ENCODE data around the gene MTRF1L. TPM values are rescaled to one million over a fixed set of nuclear protein-coding genes. Genes with fewer than 3 reads are reported as not detected.
"Not testable (repeated sequence)": the region's sequence is repeated elsewhere in the genome, so short reads cannot be mapped to it uniquely, and the experiment has no call there.

MTRF1L gene
- total RNA-seq, 2 donors from 2014 or later: 17.4 to 30.8 TPM

GRCh38 chr6:152979116-152979515 lies 23.4 kb downstream of the MTRF1L start:
- no peak for DNase-seq (ENCODE audit: low spot score)

GRCh38 chr6:152978058-152978457 lies 24.5 kb downstream of the MTRF1L start:
- no peak for DNase-seq (ENCODE audit: low spot score)
- intact Hi-C loops (cut with DNase I): no loop called here

More at GRCh38 chr6:152979116-152979515, 23.4 kb downstream of the MTRF1L start:
- intact Hi-C loops (cut with DNase I): no loop called here

DNA sequence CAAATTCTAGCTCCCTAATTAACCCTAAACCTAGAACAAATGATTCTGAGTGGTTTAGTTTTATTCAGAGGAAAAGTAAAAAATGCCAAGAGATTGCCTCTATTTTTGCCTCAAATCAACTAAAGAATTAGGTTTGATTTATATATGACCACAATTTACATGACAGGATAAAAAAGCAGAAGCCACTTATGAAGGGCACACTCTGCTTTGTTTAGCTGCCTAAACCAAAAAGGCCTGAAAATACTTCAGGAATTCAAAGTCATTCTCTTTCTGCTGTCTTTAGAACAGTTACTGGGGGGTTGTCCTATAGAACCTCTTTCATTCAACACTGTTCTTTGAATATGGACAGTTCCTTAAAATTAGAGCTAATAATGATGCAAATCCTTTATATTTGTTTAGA lies 25.0 kb downstream of the MTRF1L start:
- intact Hi-C loops (cut with DNase I): no loop called here
- DNase-seq (ENCODE audit: low spot score): no peak

GRCh38 chr6:152976749-152977148 lies 25.8 kb downstream of the MTRF1L start:
- intact Hi-C loops (cut with DNase I): no loop called here
- no peak for DNase-seq (ENCODE audit: low spot score)

DNA sequence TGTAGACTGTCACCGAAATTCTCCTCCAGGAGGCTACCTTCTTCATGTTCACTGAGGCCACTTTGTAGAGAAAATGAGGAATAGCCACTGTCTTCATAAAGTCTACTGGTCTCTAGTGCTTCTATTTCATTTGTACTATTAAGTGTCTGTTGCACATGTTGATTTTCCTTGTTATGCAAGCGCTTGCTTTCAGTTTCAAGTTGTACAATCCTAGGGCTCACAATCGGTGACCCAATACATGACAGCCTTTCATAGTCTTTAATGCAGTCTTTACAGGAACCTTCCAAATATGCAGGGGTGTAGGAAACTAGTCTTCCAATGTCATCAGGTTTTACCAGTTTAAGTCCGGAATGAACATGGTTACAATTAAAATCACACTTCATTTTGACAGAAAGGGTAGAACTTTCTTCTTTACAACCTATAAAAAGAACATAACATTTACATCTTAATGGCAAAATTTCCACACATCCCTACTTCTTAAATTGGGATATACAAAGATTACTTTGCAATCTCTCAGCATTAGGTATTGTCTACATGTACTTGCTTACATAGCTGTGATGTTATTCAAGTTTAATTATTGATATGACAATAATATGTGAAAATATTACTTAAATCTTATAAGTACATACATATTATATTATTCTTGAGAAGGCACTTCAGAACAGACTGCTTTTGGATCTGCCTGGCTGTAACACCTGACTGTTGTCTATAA lies 27.1 kb downstream of the MTRF1L start:
- no peak for DNase-seq (ENCODE audit: low spot score)
- intact Hi-C loops (cut with DNase I): no loop called here

- intact Hi-C loops (cut with DNase I): no loop called here
- DNase-seq (ENCODE audit: low spot score): no peak
These were observed 28.6 kb downstream of the MTRF1L start for GRCh38 chr6:152973916-152974315.

DNA sequence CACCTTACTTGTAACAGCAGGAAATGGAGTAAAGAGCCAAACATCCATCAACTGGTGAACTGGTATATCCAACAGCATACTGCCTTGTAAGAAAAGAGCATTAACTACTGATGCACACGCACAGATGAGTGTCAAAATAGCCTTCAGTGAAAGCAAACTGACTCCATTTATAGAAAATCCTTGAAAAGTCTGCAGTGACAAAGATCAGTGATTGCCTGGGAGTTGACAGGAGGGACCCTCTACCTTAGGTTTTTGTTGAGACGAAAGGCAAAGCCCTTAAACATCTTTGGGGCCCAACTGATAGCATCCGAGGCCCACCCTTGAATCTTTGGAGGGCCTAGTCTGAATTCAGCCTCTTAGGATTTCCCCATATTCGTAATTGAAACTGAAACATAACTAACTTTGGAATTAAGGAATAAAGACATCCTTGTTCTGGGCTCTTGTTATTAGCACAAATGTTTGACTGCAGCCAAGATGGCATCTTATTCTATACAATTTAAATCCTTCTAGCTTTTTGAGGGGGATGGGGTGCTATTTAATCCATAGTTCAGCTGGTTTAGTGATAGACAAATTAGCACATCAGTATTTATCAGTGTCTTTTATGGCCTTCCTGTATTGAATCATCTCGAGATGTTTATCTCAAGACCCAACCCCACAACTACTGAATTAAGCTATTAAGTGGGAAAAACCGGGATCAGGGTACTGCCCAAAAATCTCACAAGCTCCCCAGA lies 32.7 kb downstream of the MTRF1L start:
- intact Hi-C loops (cut with DNase I): no loop called here
- DNase-seq (ENCODE audit: low spot score): no peak

GRCh38 chr6:152966168-152966894 lies 36.2 kb downstream of the MTRF1L start:
- DNase-seq (ENCODE audit: low spot score); intact Hi-C loops (cut with DNase I): not testable (repeated sequence)

GRCh38 chr6:152959333-152959732 lies 43.2 kb downstream of the MTRF1L start:
- intact Hi-C loops (cut with DNase I): no loop called here
- DNase-seq (ENCODE audit: low spot score): no peak

GRCh38 chr6:152957796-152958195 lies 44.7 kb downstream of the MTRF1L start:
- no peak for DNase-seq (ENCODE audit: low spot score)
- intact Hi-C loops (cut with DNase I): no loop called here

- no peak for DNase-seq (ENCODE audit: low spot score)
- intact Hi-C loops (cut with DNase I): no loop called here
These were observed 48.1 kb downstream of the MTRF1L start for GRCh38 chr6:152954443-152954842.

GRCh38 chr6:152952866-152953509 lies 49.5 kb downstream of the MTRF1L start:
- no peak for DNase-seq (ENCODE audit: low spot score)
- intact Hi-C loops (cut with DNase I): no loop called here

DNA sequence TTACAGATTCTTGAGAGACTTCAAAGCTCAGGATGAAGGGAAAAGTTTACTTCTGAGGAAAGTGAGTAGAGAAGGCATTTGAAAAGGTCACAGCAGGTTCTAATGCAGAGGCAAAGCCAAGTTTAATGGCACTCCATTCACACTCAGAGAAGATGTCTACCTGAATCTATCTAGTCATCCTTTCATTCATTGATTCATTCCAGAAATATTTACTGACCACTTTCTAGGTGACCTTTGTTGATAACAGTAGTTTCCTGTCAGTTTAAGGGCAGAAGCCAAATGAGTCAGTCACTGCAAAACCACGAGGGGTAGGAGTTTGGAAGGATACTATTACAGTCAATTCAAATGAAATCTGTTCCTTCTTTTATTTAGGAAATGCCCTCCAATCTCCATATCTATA lies 50.5 kb downstream of the MTRF1L start:
- intact Hi-C loops (cut with DNase I): no loop called here

GRCh38 chr6:152950240-152950639 lies 52.3 kb downstream of the MTRF1L start:
- intact Hi-C loops (cut with DNase I): no loop called here
- DNase-seq (ENCODE audit: low spot score): no peak

More for the DNA sequence above, 50.5 kb downstream of the MTRF1L start:
- DNase-seq (ENCODE audit: low spot score): no peak

GRCh38 chr6:152948150-152948768 lies 54.2 kb downstream of the MTRF1L start:
- no peak for DNase-seq (ENCODE audit: low spot score)
- intact Hi-C loops (cut with DNase I): no loop called here

GRCh38 chr6:152946995-152947394 lies 55.5 kb downstream of the MTRF1L start:
- DNase-seq (ENCODE audit: low spot score): no peak
- intact Hi-C loops (cut with DNase I): no loop called here

DNA sequence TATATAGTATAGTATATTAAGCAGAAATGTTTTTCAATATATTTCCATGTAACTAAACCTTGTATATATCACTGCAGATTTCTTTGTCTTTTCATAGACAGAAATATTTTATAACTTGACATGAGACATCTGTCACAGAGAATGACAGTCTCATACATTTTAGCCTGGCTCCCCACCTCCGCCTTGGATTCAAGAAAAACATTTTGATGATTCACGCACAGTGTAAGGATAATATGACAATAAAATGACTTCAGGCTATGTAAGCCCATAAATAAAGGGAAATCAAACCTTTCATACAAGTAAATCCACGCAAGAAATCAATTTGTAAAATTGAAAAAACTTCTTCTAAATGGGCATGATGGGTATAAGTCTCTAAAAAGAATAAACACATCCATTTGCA lies 56.0 kb downstream of the MTRF1L start:
- DNase-seq (ENCODE audit: low spot score): no peak
- intact Hi-C loops (cut with DNase I): no loop called here

- intact Hi-C loops (cut with DNase I): no loop called here
- DNase-seq (ENCODE audit: low spot score): no peak
These were observed 59.1 kb downstream of the MTRF1L start for GRCh38 chr6:152943260-152943897.

DNA sequence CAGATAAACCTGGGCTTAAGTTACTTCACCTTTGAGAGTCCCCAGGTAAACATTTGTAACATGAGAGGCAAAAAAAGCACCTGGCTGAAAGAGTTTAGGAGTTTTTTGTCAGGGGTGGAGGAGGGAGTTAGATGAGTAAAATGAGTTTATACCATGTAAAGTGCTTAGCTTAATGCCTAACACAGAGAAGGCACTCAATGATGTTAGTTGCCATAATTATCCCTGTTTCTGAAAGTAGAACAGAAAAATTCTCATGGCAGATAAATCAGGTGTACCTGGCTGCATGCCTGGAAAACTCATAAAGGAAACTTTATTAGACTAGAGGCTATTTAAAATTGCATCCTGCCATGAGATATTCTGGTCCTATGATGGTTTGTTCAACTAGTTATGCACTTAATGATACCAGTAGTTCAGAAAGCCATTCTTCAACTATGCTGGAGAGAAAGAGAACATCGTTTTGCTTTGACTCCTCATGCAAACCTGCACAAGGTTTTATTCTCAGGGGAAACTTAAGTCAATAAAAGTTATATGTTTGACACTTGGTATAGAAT lies 60.1 kb downstream of the MTRF1L start:
- DNase-seq (ENCODE audit: low spot score): no peak
- intact Hi-C loops (cut with DNase I): no loop called here
